ENCODE data around the gene PHF10. TPM values are rescaled to one million over a fixed set of nuclear protein-coding genes. Genes with fewer than 3 reads are reported as not detected.
"Not testable (repeated sequence)": the region's sequence is repeated elsewhere in the genome, so short reads cannot be mapped to it uniquely, and the experiment has no call there.

PHF10 gene
- total RNA-seq, 2 donors from 2014 or later, result 33.0 to 62.0 TPM

- no peak overlapping the region for H3K4me3 Mint-ChIP-seq
- no peaks in the 10 kb centered on the region for H3K27me3 Mint-ChIP-seq
- peaks cover 14% of the 10 kb centered on the region for H3K36me3 Mint-ChIP-seq
- DNase-seq (ENCODE audit: low spot score), result no peak
- peaks cover 3 to 14% of the 10 kb centered on the region in 2 donors for H3K4me1 Mint-ChIP-seq (ENCODE audit: low read depth in 2 of 2)
- ATAC-seq, result no peak
- no peaks in the 10 kb centered on the region for H3K9me3 Mint-ChIP-seq
- H3K27ac Mint-ChIP-seq, result peak overlapping the region in 1 of 2 donors; percentile 21
Measured at GRCh38 chr6:169710009-169710408, 14.3 kb downstream of the PHF10 start.

- Mint-ChIP-seq H3K36me3 (peaks cover 12% of the 10 kb centered on the region), H3K4me1 (ENCODE audit: low read depth in 2 of 2) (peaks cover 6 to 14% of the 10 kb centered on the region in 2 donors), H3K27ac (no peak overlapping the region)
Measured at GRCh38 chr6:169709293-169709692, 15.0 kb downstream of the PHF10 start.

GRCh38 chr6:169707772-169708171 is 16.5 kb downstream of the PHF10 start:
- H3K36me3 Mint-ChIP-seq, result peaks cover 8% of the 10 kb centered on the region

More at GRCh38 chr6:169709293-169709692, 15.0 kb downstream of the PHF10 start:
- DNase-seq (ENCODE audit: low spot score) (no peak), ATAC-seq (no peak)
- H3K4me3 Mint-ChIP-seq, result no peak overlapping the region
- no peaks in the 10 kb centered on the region for H3K9me3 Mint-ChIP-seq
- no peaks in the 10 kb centered on the region for H3K27me3 Mint-ChIP-seq

GRCh38 chr6:169702840-169703246 is 21.5 kb downstream of the PHF10 start:
- peaks cover 32 to 51% of the 10 kb centered on the region in 2 donors for H3K4me1 Mint-ChIP-seq (ENCODE audit: low read depth in 2 of 2)
- ATAC-seq (peak in 1 of 2 donors; percentile 17), DNase-seq (ENCODE audit: low spot score) (no peak)
- peak overlapping the region; percentile 94 for H3K4me3 Mint-ChIP-seq
- peak overlapping the region; percentile 89 to 92 for H3K27ac Mint-ChIP-seq
- no peaks in the 10 kb centered on the region for H3K27me3 Mint-ChIP-seq
- no peaks in the 10 kb centered on the region for H3K9me3 Mint-ChIP-seq
- no peaks in the 10 kb centered on the region for H3K36me3 Mint-ChIP-seq

More at GRCh38 chr6:169707772-169708171, 16.5 kb downstream of the PHF10 start:
- H3K9me3 Mint-ChIP-seq, result no peaks in the 10 kb centered on the region
- DNase-seq (ENCODE audit: low spot score) (no peak), ATAC-seq (no peak)
- H3K4me1 Mint-ChIP-seq (ENCODE audit: low read depth in 2 of 2), result peaks cover 11 to 27% of the 10 kb centered on the region in 2 donors
- no peak overlapping the region for H3K4me3 Mint-ChIP-seq
- no peaks in the 10 kb centered on the region for H3K27me3 Mint-ChIP-seq
- H3K27ac Mint-ChIP-seq, result no peak overlapping the region

GRCh38 chr6:169701954-169702839 is 22.1 kb downstream of the PHF10 start, which contains the start of the genes C6orf120 and WDR27:
Gene C6orf120, plus strand, starts transcription at chr6:169702126. Its CDS starts 334 bp downstream, at chr6:169702460.
Gene WDR27, minus strand, starts transcription at chr6:169702029. Its CDS starts 13,024 bp downstream, at chr6:169689005.
- peak; percentile 99 for DNase-seq (ENCODE audit: low spot score)
- ATAC-seq, result peak; percentile 97
- peak within 1 kb of the TSS; percentile 94 for H3K4me3 Mint-ChIP-seq
- H3K27me3 Mint-ChIP-seq, result no peaks in the 10 kb centered on the region
- no peaks in the 10 kb centered on the region for H3K9me3 Mint-ChIP-seq
- H3K36me3 Mint-ChIP-seq, result no peaks in the 10 kb centered on the region
- peaks cover 37 to 49% of the 10 kb centered on the region in 2 donors for H3K4me1 Mint-ChIP-seq (ENCODE audit: low read depth in 2 of 2)
- peak within 1 kb of the TSS; percentile 89 to 92 for H3K27ac Mint-ChIP-seq

GRCh38 chr6:169701311-169701953 is 22.9 kb downstream of the PHF10 start:
- no peaks in the 10 kb centered on the region for H3K27me3 Mint-ChIP-seq
- peaks cover 36 to 46% of the 10 kb centered on the region in 2 donors for H3K4me1 Mint-ChIP-seq (ENCODE audit: low read depth in 2 of 2)
- ATAC-seq (no peak), DNase-seq (ENCODE audit: low spot score) (no peak)
- peak overlapping the region; percentile 90 for H3K4me3 Mint-ChIP-seq
- peak overlapping the region; percentile 87 to 89 for H3K27ac Mint-ChIP-seq
- H3K36me3 Mint-ChIP-seq, result no peaks in the 10 kb centered on the region
- H3K9me3 Mint-ChIP-seq, result no peaks in the 10 kb centered on the region

- H3K36me3 Mint-ChIP-seq, result peaks cover 6% of the 10 kb centered on the region
- no peak for DNase-seq (ENCODE audit: low spot score)
- no peak for ATAC-seq
- peaks cover 4% of the 10 kb centered on the region for H3K9me3 Mint-ChIP-seq
- peaks cover 35 to 47% of the 10 kb centered on the region in 2 donors for H3K4me1 Mint-ChIP-seq (ENCODE audit: low read depth in 2 of 2)
- H3K4me3 Mint-ChIP-seq, result peak overlapping the region; percentile 90
- H3K27ac Mint-ChIP-seq, result no peak overlapping the region
- H3K27me3 Mint-ChIP-seq, result no peaks in the 10 kb centered on the region
Measured at GRCh38 chr6:169700296-169700695, 24.0 kb downstream of the PHF10 start.

GRCh38 chr6:169697115-169697514 is 27.2 kb downstream of the PHF10 start:
- H3K4me3 Mint-ChIP-seq; H3K9me3 Mint-ChIP-seq; ATAC-seq; H3K27me3 Mint-ChIP-seq; DNase-seq (ENCODE audit: low spot score): not testable (repeated sequence)
- Mint-ChIP-seq H3K36me3 (peaks cover 14% of the 10 kb centered on the region), H3K4me1 (ENCODE audit: low read depth in 2 of 2) (peaks cover 25 to 32% of the 10 kb centered on the region in 2 donors), H3K27ac (peak overlapping the region in 1 of 2 donors; percentile 83)

- ATAC-seq (no peak), DNase-seq (ENCODE audit: low spot score) (no peak)
- Mint-ChIP-seq H3K4me3 (no peak overlapping the region), H3K27ac (no peak overlapping the region), H3K9me3 (peaks cover 7% of the 10 kb centered on the region), H3K27me3 (no peaks in the 10 kb centered on the region), H3K4me1 (ENCODE audit: low read depth in 2 of 2) (peaks cover 26 to 27% of the 10 kb centered on the region in 2 donors), H3K36me3 (peaks cover 14% of the 10 kb centered on the region)
Measured at GRCh38 chr6:169695131-169695530, 29.2 kb downstream of the PHF10 start.

- H3K9me3 Mint-ChIP-seq, result peaks cover 7% of the 10 kb centered on the region
- no peak overlapping the region for H3K27ac Mint-ChIP-seq
- ATAC-seq (no peak), DNase-seq (ENCODE audit: low spot score) (no peak)
- peaks cover 22% of the 10 kb centered on the region for H3K36me3 Mint-ChIP-seq
- peaks cover 8 to 13% of the 10 kb centered on the region in 2 donors for H3K4me1 Mint-ChIP-seq (ENCODE audit: low read depth in 2 of 2)
- H3K27me3 Mint-ChIP-seq, result no peaks in the 10 kb centered on the region
- H3K4me3 Mint-ChIP-seq, result no peak overlapping the region
Measured at GRCh38 chr6:169692516-169692915, 31.8 kb downstream of the PHF10 start.

GRCh38 chr6:169691260-169691659 is 33.0 kb downstream of the PHF10 start:
- ATAC-seq (no peak), DNase-seq (ENCODE audit: low spot score) (no peak)
- peaks cover 29% of the 10 kb centered on the region for H3K36me3 Mint-ChIP-seq
- peaks cover 9% of the 10 kb centered on the region for H3K9me3 Mint-ChIP-seq
- H3K27ac Mint-ChIP-seq, result no peak overlapping the region
- H3K27me3 Mint-ChIP-seq, result no peaks in the 10 kb centered on the region
- peaks cover 6 to 12% of the 10 kb centered on the region in 2 donors for H3K4me1 Mint-ChIP-seq (ENCODE audit: low read depth in 2 of 2)
- H3K4me3 Mint-ChIP-seq, result no peak overlapping the region

- DNase-seq (ENCODE audit: low spot score) (no peak), ATAC-seq (no peak)
- peaks cover 6 to 7% of the 10 kb centered on the region in 2 donors for H3K4me1 Mint-ChIP-seq (ENCODE audit: low read depth in 2 of 2)
- H3K27ac Mint-ChIP-seq, result no peak overlapping the region
- H3K36me3 Mint-ChIP-seq, result peaks cover 41% of the 10 kb centered on the region
- no peak overlapping the region for H3K4me3 Mint-ChIP-seq
- H3K9me3 Mint-ChIP-seq, result peaks cover 12% of the 10 kb centered on the region
- no peaks in the 10 kb centered on the region for H3K27me3 Mint-ChIP-seq
Measured at GRCh38 chr6:169689287-169689686, 35.0 kb downstream of the PHF10 start.

GRCh38 chr6:169685860-169686259 is 38.4 kb downstream of the PHF10 start:
- ATAC-seq (no peak), DNase-seq (ENCODE audit: low spot score) (no peak)
- H3K27ac Mint-ChIP-seq, result no peak overlapping the region
- H3K4me1 Mint-ChIP-seq (ENCODE audit: low read depth in 2 of 2), result peaks cover 3 to 7% of the 10 kb centered on the region in 2 donors
- H3K9me3 Mint-ChIP-seq, result peaks cover 10% of the 10 kb centered on the region
- no peaks in the 10 kb centered on the region for H3K27me3 Mint-ChIP-seq
- H3K36me3 Mint-ChIP-seq, result peaks cover 34% of the 10 kb centered on the region
- H3K4me3 Mint-ChIP-seq, result no peak overlapping the region

- Mint-ChIP-seq H3K4me1 (ENCODE audit: low read depth in 2 of 2) (peaks cover 0 to 2% of the 10 kb centered on the region in 2 donors), H3K4me3 (no peak overlapping the region), H3K36me3 (peaks cover 45% of the 10 kb centered on the region), H3K27ac (no peak overlapping the region), H3K27me3 (no peaks in the 10 kb centered on the region), H3K9me3 (peaks cover 10% of the 10 kb centered on the region)
- ATAC-seq (no peak), DNase-seq (ENCODE audit: low spot score) (no peak)
Measured at GRCh38 chr6:169684056-169684455, 40.2 kb downstream of the PHF10 start.
